Vagina (tissue), 2 donors: ENCODE data around the gene TM9SF3. TPM values are rescaled to one million over a fixed set of nuclear protein-coding genes. Genes with fewer than 3 reads are reported as not detected.

Experiments
- DNase-seq, 2 donors: peaks; one replicate each; pipeline ENCODE4 v3.0.0-alpha.2; 2017; ENCODE audit errors: extremely low spot score in 2 of 2
- H3K27ac ChIP-seq: fragments of 200-600 bp; sonication (generic); one replicate; pipeline ENCODE4 v1.5.1; 2019
- H3K27me3 ChIP-seq: fragments of 200-600 bp; sonication (generic); one replicate; pipeline ENCODE4 v1.5.1; 2019
- H3K36me3 ChIP-seq, 2 donors: fragments of 200-600 bp; sonication (generic); one replicate each; pipeline ENCODE4 v1.5.1; 2017 to 2019
- H3K4me1 ChIP-seq: fragments of 200-600 bp; sonication (generic); one replicate; pipeline ENCODE4 v1.5.1; 2019
- H3K4me3 ChIP-seq, 2 donors: fragments of 200-600 bp; sonication (generic); 1 replicate in 1 of 2; 2 replicates in 1 of 2; pipeline ENCODE4 v1.5.1; 2016 to 2019
- H3K9me3 ChIP-seq: fragments of 200-600 bp; sonication (generic); one replicate; pipeline ENCODE4 v1.5.1; 2019
- POLR2A ChIP-seq, 2 donors: fragments of 450-650 bp; IDR thresholded peaks; one replicate each; pipeline ENCODE4 v1.6.1; 2017; ENCODE audit warnings: antibody characterized with exemption in 2 of 2, mild to moderate bottlenecking in 2 of 2, moderate library complexity in 2 of 2
- POLR2AphosphoS5 ChIP-seq, 2 donors: sonication (generic); formaldehyde crosslinking; IDR thresholded peaks; one replicate each; pipeline ENCODE4 v1.9.0; 2017; ENCODE audit warnings: antibody characterized with exemption in 2 of 2, mild to moderate bottlenecking in 2 of 2, low read depth in 1 of 2; ENCODE audit not compliant: insufficient read depth in 1 of 2
- intact Hi-C: fragments of 100-400 bp; cut with DNase I; formaldehyde crosslinking; loops from one replicate; pipeline ENCODE4 v1.15.1; 2023
- total RNA-seq: library from RNA; depleted of rRNA; stranded (reverse); fragments of >200 nt; gene quantifications from one replicate; pipeline ENCODE4 v1.2.3, GENCODE V29; 2016
- TF ChIP-seq, protein P1 (sequence below), 3 experiments: fragments of 450-650 bp in 2 of 3; fragments of 200-600 bp in 1 of 3; sonication (generic) in 1 of 3; IDR thresholded peaks; one replicate each; pipeline ENCODE4 v1.5.1; 2017 to 2019; ENCODE audit warnings: antibody characterized with exemption in 3 of 3, mild to moderate bottlenecking in 2 of 3, moderate library complexity in 2 of 3

Gene TM9SF3
- total RNA-seq, 1 donor from 2014 or later = 58.4 TPM

DNA sequence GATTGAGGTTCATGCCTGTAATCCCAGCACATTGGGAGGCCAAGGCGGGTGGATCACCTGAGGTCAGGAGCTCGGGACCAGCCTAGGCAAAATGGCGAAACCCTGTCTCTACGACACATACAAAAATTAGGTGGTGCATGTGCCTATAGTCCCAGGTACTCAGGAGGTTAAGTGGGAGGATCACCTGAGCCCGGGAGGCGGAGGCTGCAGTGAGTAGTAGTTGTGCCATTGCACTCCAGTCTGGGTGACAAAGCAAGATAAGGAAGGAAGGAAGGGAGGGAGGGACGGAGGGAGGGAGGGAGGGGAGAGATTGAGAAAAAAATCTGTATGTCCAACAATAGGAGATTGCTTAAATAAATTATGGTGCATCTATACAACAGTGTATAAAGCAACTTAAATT lies 86.3 kb downstream of the TM9SF3 start:
- intact Hi-C loops = no loop called here
- no peak for TF ChIP-seq POLR2AphosphoS5 (IDR thresholded peaks at IDR 0.05; ENCODE audit: insufficient read depth in 1 of 2, low read depth in 1 of 2)
- no peak for TF ChIP-seq POLR2A (IDR thresholded peaks at IDR 0.05)
- TF ChIP-seq, protein P1, sequence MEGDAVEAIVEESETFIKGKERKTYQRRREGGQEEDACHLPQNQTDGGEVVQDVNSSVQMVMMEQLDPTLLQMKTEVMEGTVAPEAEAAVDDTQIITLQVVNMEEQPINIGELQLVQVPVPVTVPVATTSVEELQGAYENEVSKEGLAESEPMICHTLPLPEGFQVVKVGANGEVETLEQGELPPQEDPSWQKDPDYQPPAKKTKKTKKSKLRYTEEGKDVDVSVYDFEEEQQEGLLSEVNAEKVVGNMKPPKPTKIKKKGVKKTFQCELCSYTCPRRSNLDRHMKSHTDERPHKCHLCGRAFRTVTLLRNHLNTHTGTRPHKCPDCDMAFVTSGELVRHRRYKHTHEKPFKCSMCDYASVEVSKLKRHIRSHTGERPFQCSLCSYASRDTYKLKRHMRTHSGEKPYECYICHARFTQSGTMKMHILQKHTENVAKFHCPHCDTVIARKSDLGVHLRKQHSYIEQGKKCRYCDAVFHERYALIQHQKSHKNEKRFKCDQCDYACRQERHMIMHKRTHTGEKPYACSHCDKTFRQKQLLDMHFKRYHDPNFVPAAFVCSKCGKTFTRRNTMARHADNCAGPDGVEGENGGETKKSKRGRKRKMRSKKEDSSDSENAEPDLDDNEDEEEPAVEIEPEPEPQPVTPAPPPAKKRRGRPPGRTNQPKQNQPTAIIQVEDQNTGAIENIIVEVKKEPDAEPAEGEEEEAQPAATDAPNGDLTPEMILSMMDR (IDR thresholded peaks at IDR 0.05) = no peak
- no peaks in the 10 kb centered on the region for H3K9me3 ChIP-seq
- no peak overlapping the region for H3K4me3 ChIP-seq
- DNase-seq = no peak
- H3K27ac ChIP-seq = no peak overlapping the region
- no peaks in the 10 kb centered on the region for H3K36me3 ChIP-seq
- H3K4me1 ChIP-seq = no peaks in the 10 kb centered on the region
- H3K27me3 ChIP-seq = no peaks in the 10 kb centered on the region

DNA sequence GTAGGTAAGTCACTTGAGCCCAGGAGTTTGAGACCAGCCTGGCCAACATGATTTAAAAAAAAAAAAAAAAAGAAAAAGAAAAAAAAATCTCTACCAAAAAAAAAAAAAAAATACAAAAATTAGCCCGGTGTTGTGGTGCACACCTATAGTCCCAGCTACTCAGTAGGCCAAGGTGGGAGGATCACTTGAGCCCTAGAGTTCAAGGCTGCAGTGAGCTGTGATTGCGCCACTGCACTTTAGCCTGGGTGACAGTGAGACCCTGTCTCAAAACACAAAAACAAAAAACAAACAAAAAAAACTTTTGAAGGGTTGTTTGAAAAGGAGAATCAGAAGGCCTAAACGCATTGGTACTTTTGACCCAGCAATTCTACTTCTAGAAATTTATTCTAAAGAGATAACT lies 86.8 kb downstream of the TM9SF3 start:
- Histone ChIP-seq H3K9me3 (no peaks in the 10 kb centered on the region), H3K27ac (no peak overlapping the region), H3K27me3 (no peaks in the 10 kb centered on the region), H3K36me3 (no peaks in the 10 kb centered on the region), H3K4me1 (no peaks in the 10 kb centered on the region), H3K4me3 (no peak overlapping the region)
- TF ChIP-seq, protein P1 (IDR thresholded peaks at IDR 0.05) = no peak
- intact Hi-C loops = no loop called here
- DNase-seq = no peak

DNA sequence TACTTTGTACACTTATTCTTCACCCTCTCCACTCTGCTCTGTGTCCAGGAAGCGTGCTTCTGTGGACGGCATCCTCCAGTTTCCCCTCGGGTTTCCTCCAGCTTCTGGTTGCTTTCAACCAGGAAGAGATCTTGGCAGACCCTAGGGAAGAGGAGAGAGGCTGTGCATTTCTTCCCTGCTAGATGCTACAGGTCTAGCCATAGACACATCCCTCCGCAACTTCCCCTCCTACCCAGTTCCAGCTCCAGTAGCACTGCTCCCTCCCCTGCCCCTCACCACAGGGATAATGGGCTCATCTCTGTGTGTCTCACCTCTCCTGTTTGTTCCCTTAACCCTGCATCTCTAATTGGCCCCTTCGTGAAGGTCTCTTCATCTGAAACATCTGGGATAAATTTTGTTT lies 89.4 kb downstream of the TM9SF3 start:
- intact Hi-C loops = no loop called here
- H3K4me1 ChIP-seq = no peaks in the 10 kb centered on the region
- no peak for TF ChIP-seq POLR2AphosphoS5 (IDR thresholded peaks at IDR 0.05; ENCODE audit: insufficient read depth in 1 of 2, low read depth in 1 of 2)
- TF ChIP-seq POLR2A (IDR thresholded peaks at IDR 0.05) = no peak
- TF ChIP-seq, protein P1 (IDR thresholded peaks at IDR 0.05) = no peak
- no peak overlapping the region for H3K27ac ChIP-seq
- DNase-seq = peak in 1 of 2 donors; percentile 52
- H3K27me3 ChIP-seq = no peaks in the 10 kb centered on the region
- H3K36me3 ChIP-seq = no peaks in the 10 kb centered on the region
- no peak overlapping the region for H3K4me3 ChIP-seq
- no peaks in the 10 kb centered on the region for H3K9me3 ChIP-seq

DNA sequence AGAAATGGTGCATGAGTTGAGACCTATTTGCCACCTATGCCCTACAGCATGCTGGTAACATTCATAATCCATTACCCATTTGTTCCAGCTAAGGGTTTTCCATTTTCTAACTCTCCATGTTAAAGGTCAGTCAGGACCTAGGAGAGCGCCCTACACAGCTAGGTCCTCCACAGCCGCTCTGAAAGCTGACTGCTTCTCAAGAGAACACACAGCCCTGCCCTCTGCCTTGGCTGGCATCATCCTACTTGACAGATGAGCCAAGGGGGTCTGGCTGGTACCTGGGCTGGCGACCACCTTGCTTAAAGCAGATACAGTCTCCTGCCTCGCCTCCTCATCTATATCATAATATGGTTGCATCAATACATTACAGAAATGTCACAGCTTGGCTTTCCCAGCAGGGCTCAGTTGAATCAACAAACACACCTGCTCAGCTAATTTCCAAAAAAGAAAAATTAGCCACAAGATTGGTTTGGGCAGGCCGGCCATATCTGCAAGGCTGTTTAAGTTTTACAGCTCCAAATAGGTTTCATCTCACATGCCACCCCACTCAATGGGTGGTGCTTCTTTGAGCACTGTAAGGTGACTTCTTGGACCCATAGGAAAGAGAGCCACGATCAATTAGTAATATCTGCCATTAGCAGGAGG lies 90.4 kb downstream of the TM9SF3 start:
- H3K4me3 ChIP-seq = no peak overlapping the region
- no peaks in the 10 kb centered on the region for H3K36me3 ChIP-seq
- no peaks in the 10 kb centered on the region for H3K9me3 ChIP-seq
- no peaks in the 10 kb centered on the region for H3K27me3 ChIP-seq
- intact Hi-C loops = no loop called here
- H3K4me1 ChIP-seq = no peaks in the 10 kb centered on the region
- no peak overlapping the region for H3K27ac ChIP-seq
- DNase-seq = peak; percentile 28 to 40
- TF ChIP-seq POLR2AphosphoS5 (IDR thresholded peaks at IDR 0.05; ENCODE audit: insufficient read depth in 1 of 2, low read depth in 1 of 2) = no peak
- TF ChIP-seq POLR2A (IDR thresholded peaks at IDR 0.05) = no peak
- TF ChIP-seq, protein P1 (IDR thresholded peaks at IDR 0.05) = no peak

DNA sequence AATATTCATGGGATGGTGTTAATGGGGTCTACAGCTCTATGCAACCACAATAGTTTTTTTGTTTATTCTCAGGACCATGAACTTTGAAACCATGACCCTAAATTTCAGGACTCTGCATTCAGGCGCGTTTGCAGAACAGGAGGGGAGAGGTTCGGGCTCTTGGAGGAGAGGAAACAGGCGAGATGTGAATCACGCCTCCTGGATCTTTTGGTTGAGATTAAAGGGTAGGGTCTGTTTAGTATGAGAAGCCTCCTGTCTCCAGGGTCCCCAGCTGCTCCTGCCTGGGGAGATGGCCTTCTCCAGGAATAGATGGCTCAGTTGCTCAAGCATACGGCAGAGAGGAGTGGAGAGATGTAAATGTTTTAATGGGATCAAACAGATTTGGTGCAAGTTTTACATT lies 91.3 kb downstream of the TM9SF3 start:
- Histone ChIP-seq H3K4me1 (no peaks in the 10 kb centered on the region), H3K27me3 (no peaks in the 10 kb centered on the region), H3K27ac (no peak overlapping the region), H3K9me3 (no peaks in the 10 kb centered on the region), H3K36me3 (no peaks in the 10 kb centered on the region), H3K4me3 (no peak overlapping the region)
- intact Hi-C loops = no loop called here
- TF ChIP-seq POLR2AphosphoS5 (IDR thresholded peaks at IDR 0.05; ENCODE audit: insufficient read depth in 1 of 2, low read depth in 1 of 2) (no peak), POLR2A (IDR thresholded peaks at IDR 0.05) (no peak)
- TF ChIP-seq, protein P1 (IDR thresholded peaks at IDR 0.05) = no peak
- peak; percentile 16 to 60 for DNase-seq
